Measurements from ENCODE around the gene ZNF385C. TPM values are rescaled to one million over a fixed set of nuclear protein-coding genes. Genes with fewer than 3 reads are reported as not detected.

ZNF385C gene
- total and polyA plus RNA-seq, 2 of the 13 experiments (the other 11 are each of a cell fraction or from before 2014, with no cell fraction given): 2.3 to 6.1 TPM

- TF ChIP-seq GFI1 (CRISPR knock-in tag; IDR thresholded peaks at IDR 0.05; ENCODE audit: borderline replicate concordance) (no peak), ZFP41 (CRISPR knock-in tag; IDR thresholded peaks at IDR 0.05; ENCODE audit: borderline replicate concordance) (no peak), ZNF614 (CRISPR knock-in tag; IDR thresholded peaks at IDR 0.05; ENCODE audit: borderline replicate concordance) (0 out of 2 replicates have a peak, but pooled peaks have one; percentile 36), SRF (IDR thresholded peaks at IDR 0.05; ENCODE audit: low read depth, low read length) (no peak), ZNF18 (CRISPR knock-in tag; IDR thresholded peaks at IDR 0.05; ENCODE audit: insufficient replicate concordance) (no peak), MLXIP (CRISPR knock-in tag; IDR thresholded peaks at IDR 0.05; ENCODE audit: borderline replicate concordance) (no peak), SAP130 (CRISPR knock-in tag; IDR thresholded peaks at IDR 0.05; ENCODE audit: low read depth) (peak; percentile 36; the same call in 1 of the 2 replicates), POGZ (CRISPR knock-in tag; IDR thresholded peaks at IDR 0.05) (no peak), ERF (CRISPR knock-in tag; IDR thresholded peaks at IDR 0.05) (peak; percentile 60), DDIT3 (CRISPR knock-in tag; IDR thresholded peaks at IDR 0.05) (no peak), ZNF816 (CRISPR knock-in tag; IDR thresholded peaks at IDR 0.05; ENCODE audit: borderline replicate concordance) (no peak), NR1H2 (CRISPR knock-in tag; IDR thresholded peaks at IDR 0.05; ENCODE audit: borderline replicate concordance, low read depth) (no peak), FOXA3 (CRISPR knock-in tag; IDR thresholded peaks at IDR 0.05) (peak; percentile 19; the same call in 1 of the 2 replicates), HNRNPH1 (optimal IDR thresholded peaks at IDR 0.05; ENCODE audit: low read depth, low read length) (no peak), TCF12 (IDR thresholded peaks at IDR 0.05) (no peak), TCF12 (CRISPR knock-in tag; IDR thresholded peaks at IDR 0.05) (no peak), ATF2 (CRISPR knock-in tag; IDR thresholded peaks at IDR 0.05) (peak; percentile 26; the same call in 1 of the 2 replicates), ZNF230 (CRISPR knock-in tag; IDR thresholded peaks at IDR 0.05) (no peak), ZNF350 (CRISPR knock-in tag; IDR thresholded peaks at IDR 0.05; ENCODE audit: borderline replicate concordance, low read depth) (no peak), HOXA5 (CRISPR knock-in tag; IDR thresholded peaks at IDR 0.05) (no peak), PCBP1 (IDR thresholded peaks at IDR 0.05; ENCODE audit: borderline replicate concordance, low read depth, low read length) (no peak), PRPF4 (IDR thresholded peaks at IDR 0.05; ENCODE audit: low read depth, low read length, poor library complexity, severe bottlenecking) (no peak), YEATS2 (CRISPR knock-in tag; IDR thresholded peaks at IDR 0.05; ENCODE audit: borderline replicate concordance) (peak; percentile 59; the same call in 1 of the 2 replicates), ZNF773 (CRISPR knock-in tag; IDR thresholded peaks at IDR 0.05; ENCODE audit: borderline replicate concordance) (no peak)
These were observed 3.4 kb upstream of the ZNF385C start (continued) for GRCh38 chr17:42101513-42102292.
